GM18520 (cell line): ENCODE measurements around the gene IL17REL.
"Not testable (repeated sequence)": the region's sequence is repeated elsewhere in the genome, so short reads cannot be mapped to it uniquely, and the experiment has no call there.

ENCODE experiments used
- ATAC-seq: cut with Tn5 transposase; IDR thresholded peaks from one replicate; pipeline ENCODE4 v1.9.1; 2021; ENCODE audit not compliant: unreplicated experiment

Gene IL17REL

GRCh38 chr22:49948116-49948957, 64.2 kb downstream of the IL17REL start:
- ATAC-seq: no peak

GRCh38 chr22:49947296-49947622, 65.3 kb downstream of the IL17REL start:
- no peak for ATAC-seq

GRCh38 chr22:49946612-49947295, 65.8 kb downstream of the IL17REL start:
- ATAC-seq: no peak

GRCh38 chr22:49945042-49945794, 67.3 kb downstream of the IL17REL start:
- not testable (repeated sequence) for ATAC-seq
